GM19238 (cell line): ENCODE data around the gene KCTD15.

Source experiments
- DNase-seq: peaks from one replicate; pipeline ENCODE4 v3.0.0; 2011; ENCODE audit warnings: low spot score; ENCODE audit not compliant: insufficient read length

KCTD15 gene, protein sequence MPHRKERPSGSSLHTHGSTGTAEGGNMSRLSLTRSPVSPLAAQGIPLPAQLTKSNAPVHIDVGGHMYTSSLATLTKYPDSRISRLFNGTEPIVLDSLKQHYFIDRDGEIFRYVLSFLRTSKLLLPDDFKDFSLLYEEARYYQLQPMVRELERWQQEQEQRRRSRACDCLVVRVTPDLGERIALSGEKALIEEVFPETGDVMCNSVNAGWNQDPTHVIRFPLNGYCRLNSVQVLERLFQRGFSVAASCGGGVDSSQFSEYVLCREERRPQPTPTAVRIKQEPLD

GRCh38 chr19:33796164-33796875, at the start of gene KCTD15:
TSS of gene KCTD15 (plus strand) at chr19:33796870. CDS start at chr19:33800455, 3,585 bp downstream.
- no peak for DNase-seq

DNA sequence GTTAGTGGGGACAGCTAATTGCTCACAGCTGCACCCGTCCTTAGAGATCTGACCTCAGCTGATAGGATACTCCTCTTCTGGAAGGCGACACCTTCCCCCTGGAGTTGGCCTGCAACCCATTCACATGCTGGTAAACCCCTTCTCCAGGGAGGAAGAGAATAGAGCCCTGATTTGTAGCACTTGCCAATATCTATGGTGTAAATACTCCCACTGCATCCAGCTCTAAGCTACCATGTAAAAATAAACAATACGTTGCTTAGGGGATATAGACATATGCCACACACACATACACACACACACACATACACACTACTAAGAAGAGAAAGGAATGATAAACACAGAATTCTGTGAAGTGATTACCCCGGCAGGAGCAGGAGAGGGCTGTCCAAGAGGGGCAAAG, 49.4 kb upstream of the KCTD15 start:
- DNase-seq: no peak

DNA sequence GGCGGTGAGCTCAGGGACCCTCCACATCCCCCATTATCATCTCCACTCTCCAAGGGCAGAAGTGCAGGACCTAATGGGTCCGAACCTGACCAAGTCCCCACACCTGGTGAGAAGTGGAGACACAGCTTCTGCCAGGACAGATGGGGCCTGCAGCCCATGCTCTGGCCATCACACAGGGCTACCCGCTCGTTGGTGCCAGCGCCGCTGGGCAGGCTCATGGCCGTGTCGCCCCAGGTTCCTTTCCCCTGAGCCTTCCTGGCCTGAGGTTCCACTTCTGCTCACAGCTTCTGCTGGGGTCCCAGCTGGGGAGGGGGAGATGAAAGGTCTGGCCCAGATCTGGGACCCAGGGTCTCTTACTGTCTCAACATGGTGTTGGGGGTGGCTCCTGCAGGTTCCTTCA, 48.4 kb upstream of the KCTD15 start:
- DNase-seq: no peak

DNA sequence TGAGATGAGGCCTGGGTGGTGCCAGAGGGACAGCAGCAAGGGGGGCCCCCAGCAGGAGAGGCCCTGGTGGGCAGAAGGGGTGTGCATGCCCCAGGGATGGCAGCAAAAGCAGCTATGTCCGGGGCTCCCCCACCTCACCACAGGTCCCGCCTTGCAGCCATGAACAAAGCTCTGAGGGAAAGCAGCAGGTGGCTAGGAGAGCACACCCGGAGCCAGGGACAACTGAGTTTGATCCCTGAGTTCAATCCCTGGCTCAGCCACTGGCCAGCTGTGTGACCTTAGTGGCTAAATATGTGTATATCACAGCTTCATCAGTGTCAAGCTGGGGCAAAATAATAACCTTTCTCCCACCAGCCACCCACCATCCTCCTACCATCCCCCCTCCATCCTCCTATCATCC, 47.7 kb upstream of the KCTD15 start:
- no peak for DNase-seq

DNA sequence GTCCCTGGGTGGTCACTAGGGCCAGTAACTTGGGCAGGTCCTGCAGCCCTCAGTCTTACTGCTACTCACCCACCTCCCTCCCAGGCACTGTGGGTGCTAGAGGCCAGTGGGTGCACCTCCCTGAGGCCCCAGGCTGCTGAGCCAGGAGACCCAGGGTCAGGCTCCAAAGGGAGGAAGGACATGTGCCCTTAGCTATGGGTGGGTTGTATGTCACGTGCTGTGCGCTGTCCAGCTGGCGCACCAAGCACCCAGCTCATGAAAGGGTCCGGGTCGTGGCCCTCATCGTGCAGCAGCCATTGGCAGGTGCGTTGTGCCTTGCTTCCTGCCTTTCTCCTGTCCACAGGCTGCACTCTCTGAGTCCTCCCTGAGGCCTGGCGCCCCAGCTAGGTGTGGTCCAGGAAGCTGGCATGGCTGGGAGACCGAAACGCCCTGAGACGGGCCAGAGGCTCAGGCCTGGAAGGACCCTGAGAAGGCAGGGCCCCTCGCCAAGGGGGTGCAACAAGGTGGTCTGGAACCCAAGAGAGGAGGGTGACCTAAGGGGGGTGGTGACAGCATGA, 47.0 kb upstream of the KCTD15 start:
- DNase-seq: no peak

DNA sequence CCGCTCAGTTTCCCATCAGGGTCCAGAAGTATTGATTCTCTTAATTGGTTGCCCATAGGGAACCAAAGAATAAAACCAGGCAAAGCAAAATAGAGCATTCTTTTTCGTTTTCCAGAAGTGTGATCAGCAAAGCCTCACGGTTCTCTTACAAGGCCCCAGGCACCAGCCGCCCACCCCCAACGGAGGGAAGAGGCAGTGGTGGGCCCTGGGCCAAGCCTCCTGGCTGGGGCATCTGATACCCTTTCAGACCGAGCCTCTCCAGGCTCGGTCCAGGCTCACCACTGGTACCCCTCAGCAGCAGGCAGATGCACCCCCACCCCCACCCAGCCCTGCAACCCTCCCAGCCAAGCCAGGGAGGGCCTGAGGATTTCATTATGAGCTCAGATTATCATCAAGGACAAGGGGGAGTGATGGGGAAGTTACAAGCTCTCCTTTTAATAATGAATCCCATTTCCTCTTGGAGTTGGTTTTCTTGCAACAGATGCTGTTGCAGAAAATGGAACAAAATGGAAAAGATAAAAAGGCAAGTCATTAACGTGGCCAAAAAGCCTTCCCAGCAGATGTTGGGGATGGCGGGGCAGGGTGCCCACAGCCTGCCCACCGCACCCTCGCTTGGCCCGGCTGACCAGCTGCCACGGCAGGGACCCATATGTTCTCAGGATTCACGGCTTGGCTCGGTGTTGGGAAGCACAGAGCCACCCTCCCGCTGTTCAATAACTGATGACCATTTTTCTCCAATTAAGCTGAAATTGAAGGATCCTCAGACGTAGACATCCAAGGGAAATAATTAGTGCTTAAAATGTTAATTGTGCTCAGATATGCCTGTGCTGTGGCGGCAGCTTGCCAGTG, 45.9 kb upstream of the KCTD15 start:
- DNase-seq: no peak

DNA sequence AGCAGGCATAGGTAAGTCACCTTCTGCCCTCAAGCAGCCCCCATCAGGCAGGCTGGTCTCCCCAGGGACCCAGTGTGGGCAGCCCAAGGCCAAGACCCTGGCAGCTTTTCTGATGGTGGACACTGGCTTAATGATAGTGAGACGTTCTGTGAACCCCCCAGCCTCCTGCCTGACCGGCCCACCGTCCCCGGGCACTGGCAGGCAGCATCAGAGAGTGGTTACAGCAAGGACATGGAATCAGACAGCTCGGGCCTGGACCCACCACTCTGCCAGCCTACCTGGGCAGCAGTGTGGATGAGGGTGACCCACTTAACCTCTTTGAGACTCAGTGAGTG, 45.3 kb upstream of the KCTD15 start:
- DNase-seq: no peak

DNA sequence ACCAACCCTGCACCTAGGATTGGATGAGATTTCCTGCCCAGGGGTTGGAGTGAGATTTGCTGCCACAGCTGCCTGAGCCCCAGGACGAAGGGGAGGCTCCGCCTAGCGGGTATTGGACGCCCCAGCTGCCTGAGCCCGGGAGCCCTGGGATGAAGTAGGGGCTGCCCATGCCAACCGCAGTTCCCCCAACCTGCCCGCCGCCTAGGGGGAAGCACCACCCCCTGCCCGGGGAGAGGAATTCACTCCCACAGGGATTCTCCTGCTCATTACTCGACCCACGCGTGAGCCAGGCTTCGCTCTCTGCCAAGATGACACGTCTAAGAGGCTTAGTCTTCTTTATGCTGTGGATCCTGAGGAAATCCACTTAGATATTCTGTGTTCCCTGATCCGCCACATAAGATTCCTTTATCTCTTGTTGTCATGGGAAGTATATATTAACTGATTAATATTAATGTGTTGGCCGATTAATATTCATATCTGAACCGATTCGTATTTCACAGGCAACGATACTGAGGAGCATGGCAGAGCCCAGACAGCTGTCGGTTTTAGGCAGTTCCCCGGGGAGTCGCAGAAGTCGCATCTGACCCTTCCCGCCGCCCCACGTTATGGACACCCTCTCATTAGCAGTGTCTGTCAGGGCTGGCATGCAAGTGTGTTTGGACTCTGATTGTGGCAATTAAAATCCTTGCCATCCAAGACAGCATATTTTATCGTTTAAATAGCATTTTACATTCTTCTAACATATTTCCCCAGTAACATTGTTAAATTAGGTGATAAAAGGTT, 44.5 kb upstream of the KCTD15 start:
- no peak for DNase-seq

GRCh38 chr19:33752945-33753344, 43.7 kb upstream of the KCTD15 start:
- no peak for DNase-seq

- no peak for DNase-seq
These were observed 42.3 kb upstream of the KCTD15 start for GRCh38 chr19:33754361-33754760.

DNA sequence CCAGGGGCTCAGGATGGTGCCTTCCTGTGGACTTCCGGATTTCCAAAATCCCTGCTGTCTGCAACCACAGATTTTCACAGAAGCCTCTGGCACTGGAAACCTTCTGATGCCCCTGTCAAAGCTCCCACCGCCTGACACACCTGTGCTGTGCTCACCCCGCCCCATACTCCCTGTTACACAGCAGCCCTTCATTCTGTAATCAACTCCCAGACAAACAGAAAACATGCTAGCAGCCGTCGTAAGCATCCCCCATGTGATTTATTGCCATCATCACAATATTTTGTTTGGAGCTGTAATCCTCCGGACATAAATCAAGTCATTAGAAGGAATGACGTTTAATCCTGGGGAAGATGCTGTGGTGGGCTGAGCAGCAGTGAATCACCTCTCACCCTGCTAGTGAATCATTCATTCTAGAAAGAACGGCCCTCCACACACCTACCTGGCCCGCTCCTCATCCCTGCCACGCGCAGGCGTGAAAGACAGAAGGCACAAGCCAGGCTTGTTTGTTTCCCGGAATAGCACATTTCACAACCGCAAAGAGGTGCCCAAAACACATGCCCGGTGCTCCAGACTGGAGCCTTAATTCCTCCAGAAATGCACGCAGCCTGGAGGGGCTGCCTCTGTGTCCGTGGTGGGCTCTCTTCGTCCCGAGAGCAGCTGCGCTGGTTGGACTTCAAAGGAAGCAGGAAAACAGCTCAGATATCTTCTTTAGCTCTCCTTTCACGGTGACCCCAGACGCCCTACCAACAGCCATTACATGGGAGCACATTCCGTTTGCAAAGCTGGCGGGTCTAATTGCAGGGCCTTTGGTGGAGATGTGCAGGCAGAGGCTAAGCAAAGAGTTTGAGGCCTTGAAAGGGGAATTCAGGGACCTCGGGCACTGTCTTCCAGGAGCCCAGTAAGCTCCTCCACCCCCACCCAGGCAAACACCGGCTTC, 41.3 kb upstream of the KCTD15 start:
- no peak for DNase-seq

DNA sequence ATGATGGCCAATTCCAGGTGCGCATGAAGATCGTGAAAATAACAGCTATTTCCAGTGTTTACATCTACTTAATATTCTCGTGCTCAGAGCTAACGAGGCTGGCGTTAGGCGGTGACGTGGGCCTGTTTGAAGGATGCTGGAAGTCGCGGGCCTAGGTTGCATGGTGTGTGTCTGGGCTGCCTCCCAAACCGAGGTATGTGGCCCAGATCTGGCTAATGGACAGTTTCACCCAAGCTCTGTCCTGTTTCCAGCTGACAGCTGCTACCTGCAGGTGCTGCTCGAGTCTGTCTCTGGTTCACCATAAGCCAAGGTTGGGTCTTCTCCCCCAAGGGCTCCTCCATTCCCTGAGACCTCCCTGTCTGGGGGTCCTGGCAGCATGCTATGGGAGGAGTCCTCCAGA, 40.5 kb upstream of the KCTD15 start:
- DNase-seq: no peak

GRCh38 chr19:33758541-33759013, 38.1 kb upstream of the KCTD15 start:
- no peak for DNase-seq

GRCh38 chr19:33759356-33759755, 37.3 kb upstream of the KCTD15 start:
- DNase-seq: no peak

GRCh38 chr19:33763633-33764371, 32.9 kb upstream of the KCTD15 start:
- DNase-seq: no peak

DNA sequence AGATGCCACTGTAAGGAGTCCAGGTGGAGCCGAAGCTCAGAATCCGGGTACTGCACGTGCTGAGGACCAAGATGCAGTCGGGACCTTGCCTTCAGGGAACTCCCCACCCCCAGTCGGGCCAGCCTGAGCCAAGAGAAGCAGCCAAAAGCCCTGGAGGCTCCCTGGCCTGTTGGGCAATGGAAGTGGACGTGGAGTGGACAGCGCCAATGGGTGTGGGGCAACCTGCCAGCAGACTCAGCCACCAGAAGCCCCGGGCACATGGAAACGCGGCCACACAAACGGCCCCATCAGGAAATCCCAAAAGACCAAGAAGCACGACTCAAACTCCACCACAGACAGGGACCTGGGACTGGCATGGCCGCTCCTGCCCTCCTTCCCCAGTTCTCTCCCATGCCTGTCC, 30.0 kb upstream of the KCTD15 start:
- no peak for DNase-seq

DNA sequence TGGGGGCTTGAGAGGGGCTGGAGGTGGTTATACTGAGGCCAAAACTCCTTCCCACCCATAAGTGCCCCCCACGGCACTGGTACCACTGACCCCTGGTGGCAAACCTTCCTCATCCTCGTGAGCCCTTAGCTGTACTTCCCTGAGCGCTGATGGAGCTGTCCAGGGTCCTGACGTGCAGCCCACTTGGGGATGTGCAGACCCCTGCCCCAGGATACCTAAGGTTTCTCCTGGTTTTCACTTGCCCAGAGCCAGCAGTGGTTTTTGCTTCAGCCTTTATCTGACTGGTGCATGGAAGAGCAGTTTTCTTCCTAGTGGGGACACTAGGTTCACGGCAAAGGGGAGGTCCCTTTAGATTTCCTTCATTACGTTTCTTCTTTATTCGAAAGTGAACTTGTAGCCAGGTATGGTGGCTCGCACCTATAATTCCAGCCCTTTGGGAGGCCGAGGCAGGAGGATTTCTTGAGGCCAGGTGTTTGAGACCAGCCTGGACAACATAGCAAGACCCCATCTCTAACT, 28.7 kb upstream of the KCTD15 start:
- no peak for DNase-seq

- DNase-seq: no peak
These were observed 27.5 kb upstream of the KCTD15 start for GRCh38 chr19:33769208-33769607.

GRCh38 chr19:33770107-33770506, 26.6 kb upstream of the KCTD15 start:
- DNase-seq: no peak
